ENCODE data around the gene PECR.
"Not testable (repeated sequence)": the region's sequence is repeated elsewhere in the genome, so short reads cannot be mapped to it uniquely, and the experiment has no call there.

The PECR gene

DNA sequence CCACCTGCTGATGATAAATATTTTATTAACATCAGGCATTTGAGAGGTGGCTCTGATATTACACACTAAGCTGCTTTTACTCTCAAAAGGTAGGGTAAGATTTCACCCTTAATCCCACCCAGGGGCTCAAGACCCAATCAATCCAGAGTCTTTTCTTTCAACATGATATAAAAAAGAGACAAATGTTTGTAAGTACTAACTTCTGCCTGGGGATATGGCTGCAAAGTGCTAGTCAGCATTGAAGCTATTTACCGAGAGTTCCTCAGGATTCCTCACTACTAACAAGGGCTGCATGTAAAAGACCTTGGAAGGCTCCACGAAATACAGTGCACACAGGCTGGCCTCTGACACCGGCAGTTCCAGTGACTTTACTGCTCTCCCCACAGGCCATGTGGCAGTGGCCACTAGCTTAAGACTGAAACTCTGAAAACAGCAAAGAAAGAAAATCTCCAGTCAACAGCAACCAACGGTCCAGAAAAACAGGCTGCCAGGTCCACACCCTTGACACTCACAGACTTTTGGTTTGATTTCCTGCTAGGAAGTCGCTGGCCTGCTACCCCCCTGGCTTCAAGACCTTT lies 79.4 kb downstream of the PECR start:
- no peak for DNase-seq (ENCODE audit: low spot score)

DNA sequence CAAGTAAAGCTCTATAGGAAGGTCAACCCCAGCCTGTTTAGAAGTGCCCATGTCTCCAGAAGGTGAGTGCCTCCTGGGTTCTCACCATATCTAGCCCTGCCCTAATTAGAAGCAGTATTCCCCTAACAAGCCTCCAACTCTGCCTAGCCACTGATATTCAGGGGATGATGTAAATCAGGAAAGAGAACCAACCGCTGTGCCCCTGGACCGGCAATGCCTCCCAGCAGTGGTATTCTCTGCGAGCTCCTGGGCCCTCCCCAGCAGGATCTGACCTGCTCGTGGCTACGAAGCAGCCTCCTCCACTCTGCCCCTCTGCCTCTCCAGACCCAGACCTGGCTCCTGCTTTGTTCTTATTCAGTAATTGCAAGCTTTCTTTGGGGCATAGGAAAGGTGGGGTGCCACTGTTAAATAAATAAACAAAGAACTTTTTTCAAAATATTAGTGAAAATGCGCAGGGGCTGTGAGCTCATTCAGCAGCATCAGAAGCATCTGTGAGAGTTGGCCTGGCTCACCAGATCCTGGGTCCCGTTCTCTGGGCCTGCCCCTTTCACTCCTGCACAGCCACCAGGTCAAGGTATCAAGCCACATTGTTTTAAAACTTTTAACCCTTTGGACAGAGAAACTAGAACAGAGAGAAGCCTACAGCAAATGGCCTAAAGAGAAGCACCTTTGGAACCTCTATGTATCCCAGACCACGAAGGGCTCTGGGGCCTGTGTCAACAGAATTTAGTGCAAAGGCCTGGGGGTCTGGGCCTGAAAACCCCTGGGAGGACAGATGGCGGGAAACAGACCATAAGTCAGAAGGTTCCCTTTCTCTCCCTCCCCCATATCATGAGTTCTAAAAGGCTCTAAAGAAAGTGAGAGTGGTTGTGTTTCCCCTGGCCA lies 80.2 kb downstream of the PECR start:
- no peak for DNase-seq (ENCODE audit: low spot score)

DNA sequence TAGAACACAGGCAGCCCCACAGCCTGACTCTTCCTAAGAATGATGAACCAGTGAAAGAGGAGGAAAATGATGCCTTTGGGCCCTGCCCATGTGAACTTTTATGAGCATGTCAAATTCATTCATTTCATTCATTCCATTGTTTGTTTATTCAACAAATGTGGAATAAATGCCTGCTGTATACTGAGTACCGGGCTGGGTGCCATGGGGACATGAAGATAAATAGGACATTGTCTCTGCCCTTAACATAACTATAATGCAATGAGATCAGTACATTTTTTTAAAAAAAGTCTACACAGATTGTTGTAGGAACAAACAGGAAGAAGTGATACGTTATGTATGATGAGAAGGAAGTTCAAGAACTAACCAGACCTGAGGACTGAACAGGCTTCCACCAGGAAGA lies 83.0 kb downstream of the PECR start:
- DNase-seq (ENCODE audit: low spot score) = no peak

DNA sequence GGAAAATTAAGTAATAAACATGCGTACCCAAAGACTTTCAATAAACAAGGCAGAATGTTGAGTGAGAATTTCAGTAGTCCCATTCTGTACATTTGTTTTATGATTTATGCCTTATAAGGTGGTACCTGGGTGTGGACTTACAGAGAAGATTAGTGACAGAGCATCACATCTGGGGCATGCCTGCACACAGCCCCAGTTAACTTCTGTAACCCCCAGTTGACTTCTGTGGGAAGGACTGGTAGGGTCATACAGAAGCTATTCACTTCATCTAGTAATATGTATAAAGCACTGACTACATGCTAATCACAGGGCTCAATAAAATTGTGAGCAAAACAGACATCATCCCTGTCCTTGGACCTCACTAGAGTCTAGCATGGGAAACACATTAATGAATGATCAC lies 84.4 kb downstream of the PECR start:
- no peak for DNase-seq (ENCODE audit: low spot score)

DNA sequence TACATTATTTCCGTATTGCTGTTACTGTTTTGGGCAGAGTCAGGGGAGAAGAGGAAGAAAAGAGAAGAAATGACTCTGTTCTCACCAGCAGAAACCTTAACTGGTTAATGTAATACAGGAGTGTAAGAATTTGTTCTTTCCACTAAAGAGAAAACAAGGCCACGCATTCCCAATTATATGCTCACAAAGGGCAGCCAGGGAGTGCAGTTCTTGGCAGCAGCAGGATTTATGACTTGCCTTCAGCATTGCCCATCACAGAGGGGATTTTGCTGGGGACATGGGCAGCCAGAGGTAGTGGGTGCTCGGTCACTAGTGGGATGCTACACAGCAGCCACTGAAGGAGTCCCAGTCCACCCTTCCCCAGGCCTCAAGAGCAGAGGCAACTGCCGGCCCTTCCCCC lies 86.7 kb downstream of the PECR start:
- DNase-seq (ENCODE audit: low spot score) = no peak

DNA sequence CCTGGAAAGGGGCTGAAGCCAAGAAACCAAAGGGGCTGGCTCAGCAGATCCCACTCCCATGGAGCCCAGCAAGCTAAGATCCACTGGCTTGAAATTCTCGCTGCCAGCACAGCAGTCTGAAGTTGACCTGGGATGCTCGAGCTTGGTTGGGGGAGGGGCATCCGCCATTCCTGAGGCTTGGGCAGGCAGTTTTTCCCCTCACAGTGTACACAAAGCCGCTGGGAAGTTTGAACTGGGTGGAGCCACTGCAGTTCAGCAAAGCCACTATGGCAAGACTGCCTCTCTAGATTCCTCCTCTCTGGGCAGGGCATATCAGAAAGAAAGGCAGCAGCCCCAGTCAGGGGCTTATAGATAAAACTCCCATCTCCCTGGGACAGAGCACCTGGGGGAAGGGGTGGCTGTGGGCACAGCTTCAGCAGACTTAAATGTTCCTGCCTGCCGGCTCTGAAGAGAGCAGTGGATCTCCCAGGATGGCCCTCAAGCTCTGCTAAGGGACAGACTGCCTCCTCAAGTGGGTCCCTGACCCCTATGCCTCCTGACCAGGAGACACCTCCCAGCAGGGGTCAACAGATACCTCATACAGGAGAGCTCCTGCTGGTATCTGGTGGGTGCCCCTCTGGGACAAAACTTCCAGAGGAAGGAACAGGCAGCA lies 92.9 kb downstream of the PECR start:
- not testable (repeated sequence) for DNase-seq (ENCODE audit: low spot score)

Measured in LoVo (cell line).